GM19193 (cell line): ENCODE results near the gene CES3.

ENCODE experiments used
- POLR2A ChIP-seq: IDR thresholded peaks from 4 replicates; pipeline ENCODE4 v1.6.1; 2011; ENCODE audit not compliant: insufficient read depth, insufficient read length; ENCODE audit errors: extremely low read depth

CES3 gene, protein sequence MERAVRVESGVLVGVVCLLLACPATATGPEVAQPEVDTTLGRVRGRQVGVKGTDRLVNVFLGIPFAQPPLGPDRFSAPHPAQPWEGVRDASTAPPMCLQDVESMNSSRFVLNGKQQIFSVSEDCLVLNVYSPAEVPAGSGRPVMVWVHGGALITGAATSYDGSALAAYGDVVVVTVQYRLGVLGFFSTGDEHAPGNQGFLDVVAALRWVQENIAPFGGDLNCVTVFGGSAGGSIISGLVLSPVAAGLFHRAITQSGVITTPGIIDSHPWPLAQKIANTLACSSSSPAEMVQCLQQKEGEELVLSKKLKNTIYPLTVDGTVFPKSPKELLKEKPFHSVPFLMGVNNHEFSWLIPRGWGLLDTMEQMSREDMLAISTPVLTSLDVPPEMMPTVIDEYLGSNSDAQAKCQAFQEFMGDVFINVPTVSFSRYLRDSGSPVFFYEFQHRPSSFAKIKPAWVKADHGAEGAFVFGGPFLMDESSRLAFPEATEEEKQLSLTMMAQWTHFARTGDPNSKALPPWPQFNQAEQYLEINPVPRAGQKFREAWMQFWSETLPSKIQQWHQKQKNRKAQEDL

DNA sequence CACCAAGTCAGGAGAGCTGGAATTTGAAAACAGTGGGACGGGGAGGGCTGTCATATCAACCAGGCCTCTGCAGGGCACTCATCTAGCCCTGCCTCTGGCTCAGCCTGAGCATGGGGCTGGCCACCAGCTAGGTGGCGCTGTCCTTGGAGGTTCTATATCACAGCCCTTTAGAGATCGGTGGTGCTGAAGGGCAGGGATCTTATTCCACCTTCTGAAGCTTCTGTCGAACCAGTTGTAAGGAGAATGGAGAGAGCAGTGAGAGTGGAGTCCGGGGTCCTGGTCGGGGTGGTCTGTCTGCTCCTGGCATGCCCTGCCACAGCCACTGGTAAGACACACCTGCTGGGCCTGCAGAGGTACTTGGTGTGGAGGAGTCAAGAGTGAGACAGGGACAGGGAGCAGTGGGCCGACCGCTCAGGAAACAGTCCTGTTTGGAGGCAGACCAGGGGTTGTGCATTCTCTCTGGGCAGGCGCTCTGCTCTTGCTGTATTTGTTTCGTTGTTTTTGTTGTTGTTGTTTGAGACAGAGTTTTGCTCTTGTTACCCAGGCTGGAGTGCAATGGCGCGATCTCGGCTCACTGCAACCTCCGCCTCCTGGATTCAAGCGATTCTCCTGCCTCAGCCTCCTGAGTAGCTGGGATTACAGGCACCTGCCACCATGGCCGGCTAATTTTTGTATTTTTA is at the start of gene CES3:
Gene CES3 (plus strand): TSS at position 202 of the 680 bp plus-strand sequence. CDS start 42 bp downstream, at position 244.
- TF ChIP-seq POLR2A = no peak

DNA sequence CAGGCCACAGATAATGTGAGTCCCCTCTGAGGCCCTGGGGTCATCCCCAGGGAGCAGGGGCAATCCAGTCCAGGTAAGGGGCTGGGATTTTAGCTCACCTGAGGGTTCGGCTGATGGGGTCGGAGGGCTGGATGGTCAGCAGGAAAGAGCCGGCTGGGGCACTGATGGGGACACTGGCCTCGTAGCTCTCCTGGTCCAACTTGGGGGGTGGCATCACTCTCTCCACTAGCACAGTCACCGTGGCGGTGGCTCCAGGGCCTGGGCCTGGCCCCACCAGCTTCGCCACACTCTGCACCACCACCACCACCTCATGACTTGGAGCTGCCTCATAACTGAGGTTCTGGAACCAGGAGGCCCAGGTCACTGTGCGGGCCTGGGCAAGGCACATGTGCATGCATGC is 49.3 kb upstream of the CES3 start:
- TF ChIP-seq POLR2A = no peak

DNA sequence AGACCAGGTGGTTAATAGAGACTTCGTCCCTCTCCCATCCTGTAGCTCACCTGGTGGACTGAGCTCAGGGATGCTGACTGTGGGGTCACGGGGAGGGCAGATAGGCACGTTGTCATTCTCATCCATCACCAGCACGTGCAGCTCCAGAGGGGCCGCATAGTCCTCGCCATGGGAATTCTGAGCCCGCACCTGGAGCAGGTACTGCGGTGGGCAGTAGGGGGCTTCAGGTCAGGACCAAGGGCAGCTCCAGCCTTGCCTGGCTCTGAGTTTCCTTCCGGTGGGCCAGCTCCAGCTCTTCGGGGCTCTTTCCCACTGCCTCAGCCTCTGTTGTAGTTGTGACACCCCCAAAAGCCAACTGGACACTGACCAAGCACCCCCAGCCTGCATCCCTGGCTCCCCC is 48.0 kb upstream of the CES3 start:
- no peak for TF ChIP-seq POLR2A

DNA sequence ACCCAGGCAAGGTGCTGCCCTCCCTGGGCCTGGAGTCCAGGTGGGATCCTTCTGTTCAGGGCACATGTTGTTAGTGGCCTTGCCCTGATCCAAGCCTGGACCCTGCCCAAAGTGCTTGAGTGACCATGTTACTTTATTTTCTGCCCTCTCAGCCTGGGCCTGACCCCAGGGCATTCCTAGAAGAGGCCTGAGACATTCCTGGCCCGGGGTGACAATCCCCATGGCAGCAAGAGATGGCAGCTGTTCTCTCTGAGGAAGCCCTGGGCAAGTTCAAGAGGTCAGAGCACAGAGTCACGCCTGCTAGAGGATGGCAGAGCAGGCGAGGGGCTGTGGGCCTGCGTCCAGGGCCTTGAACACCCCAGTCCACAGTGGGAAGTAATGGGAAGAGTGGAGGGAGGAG is 47.4 kb upstream of the CES3 start:
- TF ChIP-seq POLR2A = no peak

DNA sequence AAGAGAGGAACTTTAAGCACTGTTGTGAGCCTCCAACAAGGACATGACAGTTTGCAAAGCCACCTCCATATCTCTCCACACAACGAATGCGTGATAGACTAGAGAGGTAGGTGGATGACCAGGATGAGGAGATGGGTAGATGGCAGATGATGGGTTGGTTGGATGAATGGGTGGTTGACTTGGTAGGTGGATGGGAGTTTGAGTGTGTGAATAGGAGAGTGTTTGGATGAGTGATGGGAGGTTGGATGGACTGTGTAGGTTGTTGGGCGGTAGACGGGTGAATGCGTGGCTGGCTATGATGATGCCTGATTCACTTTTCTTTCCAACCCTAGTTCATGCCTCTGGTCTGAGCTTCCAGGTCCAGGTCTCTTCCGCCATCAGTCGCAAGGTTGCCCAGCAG is 46.5 kb upstream of the CES3 start:
- TF ChIP-seq POLR2A = no peak

DNA sequence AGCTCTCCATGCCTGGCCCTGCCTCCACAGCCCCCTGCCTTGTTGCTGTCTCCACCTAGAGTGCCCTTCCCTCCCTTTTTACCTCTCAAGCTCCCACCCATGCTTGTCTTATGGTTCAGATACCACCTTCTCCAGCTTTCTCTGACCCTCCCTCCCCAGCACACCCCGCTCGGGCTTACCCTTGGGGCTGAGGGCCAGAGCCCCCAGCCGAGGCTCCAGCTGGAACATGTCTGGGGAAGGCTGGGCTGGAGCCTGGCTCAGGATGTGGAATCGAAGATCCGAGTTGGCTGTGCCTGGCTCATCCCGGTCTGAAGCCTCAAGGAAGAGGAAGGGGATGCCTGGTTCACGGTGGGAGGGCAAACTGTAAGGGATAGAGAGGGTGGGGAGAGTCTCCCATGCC is 46.0 kb upstream of the CES3 start:
- no peak for TF ChIP-seq POLR2A

DNA sequence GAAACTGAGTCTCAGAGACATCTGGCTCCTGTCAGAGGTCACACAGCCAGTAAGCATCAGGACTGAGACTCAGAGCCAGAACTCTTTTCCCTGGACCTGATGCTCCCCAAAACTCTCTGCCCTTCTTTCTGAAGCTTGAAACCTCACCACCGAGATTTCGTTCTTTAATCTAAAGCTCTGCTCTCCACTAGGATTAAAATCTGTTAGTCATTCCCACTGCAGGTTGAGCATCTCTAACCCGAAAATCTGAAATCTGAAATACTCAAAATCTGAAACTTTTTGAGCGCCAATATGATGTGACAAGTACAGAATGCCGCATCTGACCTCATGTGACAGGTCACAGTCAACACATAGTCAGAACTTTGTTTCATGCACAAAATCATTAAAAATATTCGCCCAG is 44.5 kb upstream of the CES3 start:
- TF ChIP-seq POLR2A = no peak

DNA sequence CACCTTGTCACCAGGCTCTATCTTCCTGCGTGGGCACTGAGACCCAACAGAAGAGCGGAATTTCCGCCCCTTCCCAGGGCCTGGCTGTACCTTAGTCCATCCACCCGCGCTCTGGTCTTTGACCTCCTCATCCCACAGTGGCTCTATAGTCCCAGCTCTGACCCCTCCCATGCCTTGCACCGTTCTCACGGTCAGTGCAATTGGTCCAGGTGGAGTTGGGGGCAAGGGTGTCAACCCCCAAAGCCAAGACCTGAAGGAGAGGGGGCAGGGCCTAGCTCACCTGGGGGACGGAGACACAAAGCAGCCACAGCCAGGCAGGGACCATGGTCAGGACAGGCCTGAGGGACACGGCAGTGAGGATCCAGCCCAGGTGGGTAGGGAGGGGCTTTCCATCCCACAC is 43.3 kb upstream of the CES3 start:
- TF ChIP-seq POLR2A = no peak

DNA sequence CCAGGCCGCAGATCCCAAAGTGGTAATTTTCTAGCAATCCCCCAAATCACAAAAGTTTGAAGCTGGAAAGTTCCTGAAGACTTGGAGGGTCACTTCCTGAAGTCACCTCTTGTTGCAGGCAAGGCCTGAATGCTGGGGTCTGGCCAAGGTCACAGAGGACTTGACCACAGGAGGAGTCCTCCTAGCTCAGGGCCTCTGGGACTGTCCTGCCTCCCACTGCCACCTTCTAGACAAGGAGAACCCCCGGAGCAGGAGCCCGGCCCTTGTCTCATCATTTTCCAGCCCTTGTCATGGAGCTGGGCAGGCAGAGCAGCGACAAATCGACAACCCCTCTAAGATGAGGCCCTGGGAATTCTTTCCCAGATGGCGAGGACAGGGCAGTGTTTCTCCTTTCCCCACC is 42.7 kb upstream of the CES3 start:
- no peak for TF ChIP-seq POLR2A

DNA sequence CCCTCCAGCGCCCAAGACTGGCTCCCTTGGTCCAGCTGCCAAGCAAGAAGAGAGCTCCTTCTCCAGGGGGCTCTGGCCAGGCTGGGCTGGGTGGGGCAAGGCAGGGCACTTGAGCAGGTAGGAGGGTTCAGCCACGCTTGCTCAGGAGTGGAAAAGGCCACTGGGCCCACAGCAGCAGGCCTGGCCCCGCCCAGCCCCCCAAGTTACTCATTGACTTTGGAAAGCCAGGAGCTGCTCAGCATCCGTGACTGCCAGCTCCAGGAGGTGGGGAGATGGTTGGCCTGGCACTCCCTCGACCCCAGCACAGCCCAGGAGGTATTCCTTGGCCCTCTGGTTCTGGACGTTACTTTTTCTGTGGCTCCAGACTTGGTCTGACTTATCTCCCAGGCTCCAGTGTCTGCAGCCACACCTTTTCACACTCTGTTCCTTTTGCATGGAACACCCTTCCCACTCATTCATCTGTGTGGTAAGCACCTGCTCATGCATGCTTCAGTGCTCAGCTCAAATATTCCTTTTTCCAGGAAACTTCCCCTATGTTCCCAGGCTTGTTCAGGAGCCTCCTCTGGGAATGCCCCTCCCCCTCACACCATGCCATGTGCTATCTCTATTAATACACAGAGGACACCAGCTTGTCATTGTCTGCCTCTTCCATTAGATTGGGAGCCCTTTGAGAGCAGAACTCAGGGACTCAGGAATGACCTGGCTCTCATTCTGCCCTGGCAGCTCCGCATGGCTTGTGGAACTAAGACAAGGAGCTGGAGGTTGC is 42.1 kb upstream of the CES3 start, which contains the start of gene CDH16:
Gene CDH16 (minus strand): TSS at position 83 of the 766 bp plus-strand sequence. CDS start 820 bp downstream, outside the sequence.
- no peak for TF ChIP-seq POLR2A

DNA sequence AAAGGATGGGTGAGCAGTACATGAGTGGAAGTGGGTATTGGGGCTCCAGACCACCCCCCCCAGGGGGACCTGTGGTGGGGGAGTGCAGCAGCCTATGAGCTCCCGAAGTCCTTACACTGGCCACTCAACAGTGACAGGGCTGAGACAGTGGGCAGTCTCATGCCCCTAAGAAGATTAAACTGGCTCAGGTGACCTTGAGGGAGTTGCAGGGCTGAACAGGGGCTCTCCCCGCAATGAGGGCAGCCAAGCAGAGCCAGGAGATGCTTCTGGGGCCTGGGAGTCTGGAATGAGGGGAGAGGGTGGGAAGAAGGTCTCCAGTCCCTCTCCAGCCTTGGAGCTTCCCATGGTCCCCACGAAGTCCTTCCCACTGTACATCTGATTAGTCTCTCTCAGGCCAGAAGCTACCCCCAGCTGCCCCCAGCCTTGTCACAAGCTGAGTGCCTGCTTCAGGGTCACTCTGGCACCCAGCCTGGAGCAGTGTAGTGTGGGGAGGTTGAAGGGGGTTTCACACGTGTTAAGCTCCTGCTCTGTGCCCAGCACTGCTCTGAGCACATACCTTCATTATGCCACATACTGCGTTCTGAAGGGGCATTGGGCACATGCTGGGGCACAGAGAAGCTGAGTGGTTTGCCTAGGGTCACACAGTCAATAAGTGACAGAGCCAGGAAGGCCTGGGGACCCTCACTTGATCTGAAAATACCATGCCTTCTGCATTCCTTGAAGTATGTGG is 41.3 kb upstream of the CES3 start:
- no peak for TF ChIP-seq POLR2A

DNA sequence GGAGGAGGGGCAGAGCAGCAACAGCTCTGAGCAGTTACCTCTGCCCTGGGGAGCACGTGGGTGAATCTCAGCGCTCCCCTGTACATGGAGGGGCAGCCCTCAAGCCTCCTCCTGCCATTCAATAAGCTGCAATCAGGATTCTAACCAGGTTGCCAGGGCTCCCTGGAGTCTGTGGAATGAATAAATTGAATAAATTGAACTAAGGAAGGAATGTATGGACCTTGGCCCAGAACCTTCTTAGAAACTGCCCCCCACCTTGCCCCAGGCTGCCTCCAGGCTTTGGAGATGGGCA is 40.8 kb upstream of the CES3 start:
- no peak for TF ChIP-seq POLR2A

DNA sequence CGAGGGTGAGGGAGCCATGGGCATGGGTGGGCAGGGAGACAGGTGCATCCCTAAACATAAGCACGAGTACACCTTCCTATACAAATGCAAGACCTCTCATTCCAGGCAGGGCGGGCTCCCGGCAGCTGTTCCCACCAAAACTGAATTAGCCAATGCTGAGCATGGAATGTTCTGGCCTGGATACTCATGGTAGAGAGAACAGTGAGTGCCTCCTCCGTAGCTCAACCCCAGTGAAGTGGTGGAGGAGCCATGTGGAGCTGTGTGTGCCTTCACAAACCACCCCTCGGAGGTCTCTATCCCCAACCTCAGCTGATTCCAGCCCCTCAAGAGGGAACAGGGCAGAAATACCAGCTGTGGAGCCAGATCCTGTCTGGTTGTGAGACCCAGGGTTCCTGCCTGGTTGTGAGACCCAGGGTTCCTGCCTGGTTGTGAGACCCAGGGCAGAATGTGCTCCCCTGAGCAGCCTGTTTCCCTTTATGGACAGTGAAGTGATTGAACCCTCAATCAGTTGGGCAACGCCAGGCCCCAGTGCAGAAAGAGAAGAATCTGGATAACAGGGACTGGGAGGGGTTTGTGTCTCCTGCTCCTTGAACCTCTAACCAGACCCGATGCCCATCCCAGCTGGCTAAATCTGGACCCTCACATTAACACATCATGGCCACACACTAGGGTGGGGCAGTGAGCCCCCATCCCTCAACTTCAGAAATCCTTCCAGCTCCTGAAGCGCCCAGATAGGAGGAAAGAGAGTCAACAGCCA is 40.0 kb upstream of the CES3 start:
- no peak for TF ChIP-seq POLR2A
